AG20443 (cell line): ENCODE results near the gene MPHOSPH8.
A peak's percentile ranks its signal among the peaks of the same experiment; 100 is the strongest.
"Not testable (repeated sequence)": the region's sequence is repeated elsewhere in the genome, so short reads cannot be mapped to it uniquely, and the experiment has no call there.

Experiments used
- DNase-seq: peaks from one replicate; pipeline ENCODE4 v3.0.0; 2012; ENCODE audit warnings: low spot score, mixed read lengths

Gene MPHOSPH8

GRCh38 chr13:19634256-19634740 is 839 bp downstream of the MPHOSPH8 start:
- peak; percentile 39 for DNase-seq

DNA sequence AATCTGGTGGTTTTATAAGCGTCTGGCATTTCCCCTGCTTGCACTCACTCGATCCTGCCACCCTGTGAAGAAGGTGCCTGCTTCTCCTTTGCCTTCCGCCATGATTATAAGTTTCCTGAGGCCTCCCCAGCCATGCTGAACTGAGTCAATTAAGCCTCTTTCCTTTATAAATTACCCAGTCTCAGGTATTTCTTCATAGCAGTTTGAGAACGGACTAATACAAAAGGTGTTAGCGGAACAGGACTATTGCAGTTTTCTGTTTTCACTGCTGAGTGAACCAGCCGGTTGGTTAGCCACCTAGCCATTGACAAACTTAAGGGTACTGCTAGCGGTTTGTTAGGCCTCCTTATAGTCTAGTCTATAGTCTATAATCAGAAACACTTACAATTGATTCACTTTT is 2.5 kb downstream of the MPHOSPH8 start:
- DNase-seq = not testable (repeated sequence)

DNA sequence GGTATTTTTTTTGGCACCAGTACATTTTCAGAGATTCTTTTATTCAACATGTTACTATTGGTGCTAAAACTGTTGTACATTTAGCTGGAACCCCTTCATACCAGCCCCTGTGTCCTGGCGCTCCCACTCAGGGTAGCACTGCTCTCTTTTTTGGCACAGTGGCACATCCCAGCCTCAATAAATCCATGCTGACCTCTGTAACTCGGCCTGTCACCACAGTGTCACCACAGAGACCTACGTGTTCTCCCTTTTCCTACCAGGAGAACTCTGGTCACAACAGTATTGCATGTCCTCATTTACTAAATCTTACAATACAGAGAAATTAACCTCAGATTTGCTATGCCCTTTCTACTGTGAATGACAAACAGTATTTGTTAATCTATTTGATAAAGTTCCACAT is 10.2 kb downstream of the MPHOSPH8 start:
- DNase-seq = no peak

GRCh38 chr13:19645000-19645399 is 11.5 kb downstream of the MPHOSPH8 start:
- no peak for DNase-seq

DNA sequence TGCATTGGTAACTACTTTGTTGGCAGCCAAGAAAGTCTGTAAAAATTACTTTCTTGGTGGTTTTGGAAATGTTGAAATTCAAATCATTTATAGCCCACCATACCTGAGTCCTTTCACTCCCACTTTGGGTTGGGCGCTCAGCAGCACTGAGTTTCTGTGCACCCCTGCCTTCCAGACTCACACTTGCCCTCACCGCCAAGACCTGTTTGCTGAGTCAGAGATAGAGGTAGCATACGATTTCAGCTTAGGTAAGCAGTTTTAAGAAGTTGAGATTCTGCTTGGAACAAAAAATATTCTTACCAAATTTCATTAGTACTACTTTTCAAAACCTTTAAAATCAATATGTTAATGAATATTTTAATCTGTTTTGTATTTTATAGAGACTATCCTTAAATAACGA is 12.6 kb downstream of the MPHOSPH8 start:
- DNase-seq = no peak

GRCh38 chr13:19650742-19651141 is 17.3 kb downstream of the MPHOSPH8 start:
- DNase-seq = no peak

GRCh38 chr13:19657872-19658591 is 24.6 kb downstream of the MPHOSPH8 start:
- DNase-seq = no peak

DNA sequence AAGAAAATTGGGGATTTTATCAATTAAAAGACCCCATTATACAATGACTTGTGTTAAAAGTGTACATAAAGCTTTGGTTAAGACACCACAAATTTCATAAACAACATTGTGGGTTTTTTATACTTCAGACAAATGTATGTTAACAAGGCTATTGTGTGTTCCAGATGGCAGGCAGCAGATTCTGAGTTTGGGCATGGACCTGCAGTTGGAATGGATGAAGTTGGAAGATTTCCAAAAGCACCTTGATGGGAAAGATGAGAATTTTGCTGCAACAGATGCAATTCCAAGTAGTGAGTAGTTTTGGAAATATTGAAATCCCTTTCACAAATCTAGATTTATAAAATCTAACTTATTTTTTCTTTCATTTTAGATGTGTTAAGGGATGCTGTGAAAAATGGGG is 25.4 kb downstream of the MPHOSPH8 start:
- DNase-seq = no peak

DNA sequence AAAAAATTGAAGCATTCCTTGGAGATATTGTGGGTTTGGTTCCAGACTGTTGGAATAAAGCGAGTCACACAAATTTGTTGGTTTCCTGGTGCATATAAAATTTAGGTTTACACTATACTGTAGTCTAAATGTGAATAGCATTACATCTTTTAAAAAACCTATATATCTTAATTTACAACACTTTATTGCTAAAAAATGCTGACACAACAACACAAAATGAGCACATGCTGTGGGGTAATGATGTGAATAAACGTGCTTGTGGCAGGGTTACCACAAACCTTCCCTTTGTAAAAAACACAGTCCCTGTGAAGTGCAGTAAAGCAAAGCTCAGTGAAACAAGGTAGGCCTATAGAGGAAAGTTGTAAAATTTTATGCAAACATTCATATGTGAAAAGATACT is 27.7 kb downstream of the MPHOSPH8 start:
- no peak for DNase-seq

GRCh38 chr13:19661561-19661960 is 28.1 kb downstream of the MPHOSPH8 start:
- DNase-seq = no peak

DNA sequence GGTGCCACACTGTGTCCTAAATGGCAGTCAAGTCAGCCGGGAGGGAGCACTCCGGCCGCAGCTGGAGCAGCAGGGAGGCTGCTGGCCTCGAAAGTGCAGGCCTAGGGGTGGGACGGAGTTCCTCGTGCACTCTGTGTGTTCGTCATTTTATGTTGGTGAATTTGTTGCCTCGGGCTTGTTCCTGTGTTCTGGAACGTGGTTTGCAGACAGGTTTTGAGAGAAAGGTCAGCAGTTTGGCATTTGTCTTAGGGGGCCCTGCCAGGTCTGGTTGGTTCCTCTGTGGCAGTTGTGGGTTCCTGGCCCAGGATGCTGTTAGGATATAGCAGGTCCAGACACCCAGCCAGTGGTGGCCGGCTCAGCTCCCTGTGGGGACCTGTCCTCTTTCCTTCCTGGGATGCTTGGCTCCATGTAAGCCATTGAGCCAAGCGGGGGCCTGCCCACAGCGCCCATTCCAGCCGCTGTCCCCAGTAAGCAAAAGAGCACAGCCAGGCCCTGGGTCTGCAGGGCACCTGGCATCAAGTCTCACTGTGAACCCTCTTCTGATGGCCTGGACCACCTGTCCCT is 30.0 kb downstream of the MPHOSPH8 start:
- DNase-seq = no peak

DNA sequence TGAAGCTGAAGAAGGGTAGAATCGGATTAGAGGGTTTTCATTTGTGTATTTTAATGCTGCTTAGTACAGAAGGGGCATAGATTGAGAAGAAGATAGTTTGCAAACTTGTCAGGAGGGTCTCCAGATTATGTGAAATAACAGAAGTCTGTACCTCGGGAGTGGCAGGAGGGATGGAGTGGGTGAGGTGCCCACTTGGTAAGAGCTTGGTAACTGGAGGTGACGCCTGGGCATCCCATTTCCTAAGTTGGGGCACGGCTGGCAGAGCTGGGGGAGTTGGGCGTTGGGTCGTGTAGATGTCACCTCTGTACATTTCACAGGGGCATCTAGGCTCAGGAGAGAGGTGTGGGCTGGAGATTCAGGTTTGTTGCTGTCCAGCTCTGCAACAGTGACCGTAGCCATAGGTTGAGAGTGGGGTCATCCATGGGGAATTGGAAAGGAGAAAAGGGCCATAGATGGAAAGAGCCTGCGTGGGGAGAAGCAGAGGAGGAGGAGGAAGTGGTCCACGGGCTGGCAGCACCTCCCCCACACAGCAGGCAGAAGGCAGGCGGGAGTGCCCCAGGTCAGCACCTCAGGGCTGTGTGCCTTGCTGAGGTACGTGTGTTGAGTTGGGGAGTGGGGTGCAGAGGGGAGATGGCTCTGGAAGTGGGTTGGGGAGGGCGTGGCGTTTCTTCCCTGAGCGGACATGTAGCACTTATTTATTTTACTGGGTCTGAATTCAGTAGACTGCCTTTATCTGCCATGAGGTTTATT is 31.2 kb downstream of the MPHOSPH8 start:
- DNase-seq = no peak

DNA sequence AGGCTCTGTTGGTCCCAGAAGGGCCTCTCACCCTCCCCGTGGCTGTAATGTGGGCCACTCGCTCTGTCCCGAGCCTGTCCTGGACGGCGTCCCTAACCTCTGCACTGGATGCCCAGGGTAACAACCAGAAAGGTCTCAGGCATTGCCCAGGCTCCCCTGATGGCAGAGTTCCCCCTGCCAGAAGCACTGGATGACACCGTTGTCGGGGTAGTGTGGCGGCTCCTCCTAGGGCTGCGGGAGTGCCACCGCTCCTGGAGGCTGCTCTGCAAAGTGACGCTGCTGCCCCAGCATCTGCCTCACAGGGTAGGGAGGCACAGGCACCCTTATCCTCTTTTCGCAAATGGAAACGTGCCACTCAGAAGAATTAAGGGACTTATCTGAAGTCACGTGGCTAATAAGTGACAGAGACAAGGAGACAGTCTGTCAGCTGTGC is 32.0 kb downstream of the MPHOSPH8 start:
- no peak for DNase-seq

- DNase-seq = no peak
These were observed 35.3 kb downstream of the MPHOSPH8 start for GRCh38 chr13:19668778-19669177.

DNA sequence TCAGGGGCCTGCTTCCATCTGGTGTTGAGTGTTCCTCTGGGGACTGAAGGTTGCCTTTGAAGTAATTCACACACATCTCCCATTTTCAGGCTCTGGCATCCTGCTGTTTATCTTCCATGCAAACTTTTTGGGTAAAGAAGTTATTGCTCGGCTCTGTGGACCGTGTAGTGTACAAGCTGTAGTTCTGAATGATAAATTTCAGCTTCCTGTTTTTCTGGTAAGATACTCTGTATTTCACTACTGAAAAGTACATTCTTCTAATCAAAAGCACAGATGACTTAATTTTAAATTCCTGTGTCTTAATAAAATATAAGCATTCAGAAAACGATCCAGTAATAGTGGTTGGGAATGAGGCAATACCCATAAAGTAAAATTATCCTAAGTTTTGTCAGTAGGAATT is 36.7 kb downstream of the MPHOSPH8 start:
- no peak for DNase-seq

DNA sequence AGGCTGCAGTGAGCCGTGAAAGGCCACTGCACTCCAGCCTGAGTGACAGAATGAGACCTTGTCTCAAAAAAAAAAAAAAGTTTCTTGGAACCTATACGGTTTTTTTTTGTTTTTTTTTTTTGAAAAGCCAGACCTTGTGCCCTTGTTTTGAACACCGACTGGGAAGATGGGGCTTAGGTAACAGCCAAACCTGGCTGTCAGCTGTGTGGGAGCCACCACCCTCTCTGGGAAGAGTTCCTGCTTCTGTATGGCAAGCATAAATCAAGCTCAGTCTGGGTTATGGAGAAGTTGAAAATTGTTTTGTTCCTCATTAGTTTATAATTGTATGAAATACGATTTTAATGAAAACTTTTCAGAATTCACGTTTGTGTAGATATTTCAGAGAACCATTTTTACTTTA is 39.5 kb downstream of the MPHOSPH8 start:
- DNase-seq = no peak

DNA sequence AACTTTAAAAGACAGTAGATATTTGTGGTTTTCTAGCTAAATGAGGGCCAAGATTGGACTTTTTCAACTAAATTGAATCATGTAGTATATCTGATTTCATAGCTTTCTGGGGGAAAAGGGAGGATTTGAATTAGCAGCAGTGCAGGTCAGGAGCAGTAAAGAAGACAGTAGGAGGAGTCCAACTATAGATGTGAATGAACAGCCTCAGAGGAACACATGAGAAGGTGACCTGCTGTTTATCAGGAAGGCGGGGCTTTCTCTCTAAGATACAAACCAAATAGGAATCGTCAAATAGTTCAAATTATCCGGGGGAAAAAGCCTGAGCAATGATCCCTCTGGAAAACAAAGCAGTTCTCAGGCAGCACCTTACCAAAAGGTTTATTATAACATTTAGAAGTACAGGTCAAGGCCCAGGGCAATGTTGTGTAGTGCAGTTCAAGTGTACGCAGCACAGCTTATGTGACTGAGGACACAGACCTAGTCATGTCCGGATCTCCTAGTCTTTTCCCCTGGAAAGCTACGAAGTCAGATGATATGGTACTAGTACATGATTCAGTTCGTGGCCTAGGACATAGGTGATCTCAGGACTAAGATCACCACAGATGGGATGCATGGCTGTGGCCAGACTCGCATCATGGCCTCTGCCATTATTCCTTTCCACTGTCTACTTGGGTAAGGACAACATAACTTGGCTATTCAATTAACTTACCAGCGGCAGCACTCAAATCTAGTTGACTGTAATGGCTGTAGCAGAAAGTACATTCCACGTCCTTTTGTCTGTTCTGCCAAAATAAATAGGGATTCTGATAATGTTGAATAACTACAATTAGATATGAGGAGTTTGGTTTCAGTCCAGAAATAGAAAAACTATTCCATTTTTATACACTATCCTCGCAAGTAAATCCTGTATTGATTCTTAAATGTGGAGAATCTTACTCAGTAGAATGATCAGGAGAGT is 40.3 kb downstream of the MPHOSPH8 start:
- DNase-seq = no peak

DNA sequence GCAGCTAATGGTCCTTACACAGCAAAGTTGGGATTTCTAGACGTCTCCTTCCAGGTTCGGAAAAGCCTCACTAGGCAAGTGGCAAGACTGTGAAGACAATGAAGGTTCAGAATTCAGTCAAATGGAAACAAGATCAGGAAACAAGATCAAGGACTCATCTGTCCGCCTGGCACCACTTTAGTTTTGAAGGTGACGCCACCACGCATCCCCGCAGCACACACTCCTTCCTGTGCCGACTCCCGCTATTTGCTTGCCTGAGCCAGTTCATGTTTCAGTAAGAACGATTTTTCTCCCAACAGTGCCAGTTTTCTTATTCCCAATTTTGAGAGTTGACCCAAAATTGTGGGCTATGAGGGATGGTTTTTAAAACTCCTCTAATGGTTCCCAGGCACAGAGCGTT is 41.4 kb downstream of the MPHOSPH8 start:
- no peak for DNase-seq

DNA sequence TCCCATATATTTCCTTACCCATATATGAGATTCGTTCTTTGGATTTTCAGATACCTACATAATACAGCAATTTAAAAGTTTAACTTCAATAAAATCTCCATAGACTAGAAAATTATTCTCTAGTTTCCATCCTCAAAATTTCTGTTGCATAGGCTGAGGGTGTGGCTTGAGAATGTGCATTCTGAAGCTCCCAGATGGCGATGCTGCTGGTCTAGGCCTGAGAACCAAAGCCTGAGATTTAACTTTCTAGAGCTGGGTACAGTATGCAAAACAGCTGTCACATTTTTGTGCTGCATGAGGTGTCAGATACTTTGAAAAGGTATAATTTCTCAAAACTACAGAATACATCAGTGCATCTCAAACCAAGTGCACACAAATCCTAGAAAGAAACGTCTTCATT is 42.7 kb downstream of the MPHOSPH8 start:
- DNase-seq = no peak

DNA sequence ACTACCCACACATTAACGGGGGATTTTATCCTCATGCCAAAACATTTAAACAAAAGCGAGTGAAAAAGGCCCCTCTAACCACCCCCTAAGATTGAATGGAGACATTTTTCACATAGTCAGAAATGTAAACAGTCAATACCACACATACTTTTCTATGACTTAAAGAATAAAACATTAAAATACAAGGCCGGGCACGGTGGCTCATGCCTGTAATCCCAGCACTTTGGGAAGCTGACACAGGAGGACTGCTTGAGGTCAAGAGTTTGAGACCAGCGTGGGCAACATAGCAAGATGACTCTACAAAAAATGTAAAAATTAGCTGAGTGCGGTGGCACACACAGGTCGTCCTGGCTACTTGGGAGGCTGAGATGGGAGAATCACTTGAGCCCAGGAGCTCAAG is 47.3 kb downstream of the MPHOSPH8 start:
- DNase-seq = no peak

GRCh38 chr13:19681517-19681916 is 48.1 kb downstream of the MPHOSPH8 start:
- no peak for DNase-seq

DNA sequence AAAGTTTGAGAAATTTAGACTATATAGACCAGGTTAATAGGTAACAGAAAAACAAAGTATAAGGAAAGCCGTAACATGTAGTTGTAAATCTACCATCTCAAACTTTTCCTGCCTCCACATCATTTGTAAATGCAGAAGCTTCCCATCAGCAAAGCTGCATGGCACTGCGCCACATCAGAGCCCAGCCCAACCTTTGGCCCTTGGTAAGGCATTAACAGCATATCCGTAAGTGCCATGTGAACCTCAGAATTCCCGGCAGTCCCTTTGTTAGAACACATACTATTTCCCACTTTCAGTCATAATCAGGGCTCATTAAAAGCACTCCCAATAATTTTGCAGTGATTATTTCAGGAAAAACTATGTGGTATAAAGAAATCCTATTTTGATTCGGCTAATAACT is 51.6 kb downstream of the MPHOSPH8 start:
- DNase-seq = no peak
